ENCODE measurements around the gene MICA. TPM values are rescaled to one million over a fixed set of nuclear protein-coding genes. Genes with fewer than 3 reads are reported as not detected.
"Not testable (repeated sequence)": the region's sequence is repeated elsewhere in the genome, so short reads cannot be mapped to it uniquely, and the experiment has no call there.

MICA gene
- total RNA-seq, 1 donor, result 12.7 TPM

GRCh38 chr6:31400467-31401289 lies 2.7 kb upstream of the MICA start:
- DNase-seq (ENCODE audit: low read depth), result peak; percentile 71
- peak overlapping the region; percentile 90 for H3K4me3 ChIP-seq (ENCODE audit: low read depth, low read length)
- TF ChIP-seq CTCF (IDR thresholded peaks at IDR 0.05; ENCODE audit: insufficient read depth, low read length), result no peak

- peak overlapping the region; percentile 90 for H3K4me3 ChIP-seq (ENCODE audit: low read depth, low read length)
- DNase-seq (ENCODE audit: low read depth), result peak; percentile 87
- TF ChIP-seq CTCF (IDR thresholded peaks at IDR 0.05; ENCODE audit: insufficient read depth, low read length), result no peak
Measured at GRCh38 chr6:31401403-31401802, 2.0 kb upstream of the MICA start.

GRCh38 chr6:31402324-31403282 lies 792 bp upstream of the MICA start:
- peak; percentile 24 for DNase-seq (ENCODE audit: low read depth)
- no peak for TF ChIP-seq CTCF (IDR thresholded peaks at IDR 0.05; ENCODE audit: insufficient read depth, low read length)
- peak overlapping the region; percentile 90 for H3K4me3 ChIP-seq (ENCODE audit: low read depth, low read length)

- DNase-seq (ENCODE audit: low read depth), result not testable (repeated sequence)
Measured at GRCh38 chr6:31404061-31404364, 618 bp downstream of the MICA start.

GRCh38 chr6:31405996-31406395 lies 2.6 kb downstream of the MICA start:
- TF ChIP-seq CTCF (IDR thresholded peaks at IDR 0.05; ENCODE audit: insufficient read depth, low read length), result no peak
- no peak for DNase-seq (ENCODE audit: low read depth)
- no peak overlapping the region for H3K4me3 ChIP-seq (ENCODE audit: low read depth, low read length)

More at GRCh38 chr6:31404061-31404364, 618 bp downstream of the MICA start:
- H3K4me3 ChIP-seq (ENCODE audit: low read depth, low read length), result peak overlapping the region; percentile 90

GRCh38 chr6:31407699-31408098 lies 4.3 kb downstream of the MICA start:
- no peak for TF ChIP-seq CTCF (IDR thresholded peaks at IDR 0.05; ENCODE audit: insufficient read depth, low read length)
- H3K4me3 ChIP-seq (ENCODE audit: low read depth, low read length), result no peak overlapping the region
- peak; percentile 75 for DNase-seq (ENCODE audit: low read depth)

- DNase-seq (ENCODE audit: low read depth), result no peak
- no peak for TF ChIP-seq CTCF (IDR thresholded peaks at IDR 0.05; ENCODE audit: insufficient read depth, low read length)
- H3K4me3 ChIP-seq (ENCODE audit: low read depth, low read length), result no peak overlapping the region
Measured at GRCh38 chr6:31412506-31412905, 9.1 kb downstream of the MICA start.

- not testable (repeated sequence) for DNase-seq (ENCODE audit: low read depth); H3K4me3 ChIP-seq (ENCODE audit: low read depth, low read length)
Measured at GRCh38 chr6:31414148-31414770, 10.9 kb downstream of the MICA start.

All from fibroblast of the aortic adventitia (primary cell).